Astrocyte of the cerebellum (primary cell): ENCODE results near the gene TXNDC2.

ENCODE experiments used
- DNase-seq: peaks from one replicate; pipeline ENCODE4 v3.0.0-alpha.2; 2011; ENCODE audit warnings: low read depth
- H3K4me3 ChIP-seq: 2 replicates; pipeline ENCODE4 v1.5.1; 2011; ENCODE audit warnings: mild to moderate bottlenecking, low read depth, low read length, moderate library complexity
- in situ Hi-C: cut with HindIII; loops from 2 replicates; pipeline ENCODE4 v1.10.0; 2017; ENCODE audit warnings: low sequenced_read_pairs
- TF ChIP-seq, protein P1 (sequence below): IDR thresholded peaks from 2 replicates; pipeline ENCODE4 v1.5.1; 2012; ENCODE audit warnings: low read length, low read depth, moderate library complexity, mild to moderate bottlenecking; ENCODE audit errors: missing control alignments

TXNDC2 gene

DNA sequence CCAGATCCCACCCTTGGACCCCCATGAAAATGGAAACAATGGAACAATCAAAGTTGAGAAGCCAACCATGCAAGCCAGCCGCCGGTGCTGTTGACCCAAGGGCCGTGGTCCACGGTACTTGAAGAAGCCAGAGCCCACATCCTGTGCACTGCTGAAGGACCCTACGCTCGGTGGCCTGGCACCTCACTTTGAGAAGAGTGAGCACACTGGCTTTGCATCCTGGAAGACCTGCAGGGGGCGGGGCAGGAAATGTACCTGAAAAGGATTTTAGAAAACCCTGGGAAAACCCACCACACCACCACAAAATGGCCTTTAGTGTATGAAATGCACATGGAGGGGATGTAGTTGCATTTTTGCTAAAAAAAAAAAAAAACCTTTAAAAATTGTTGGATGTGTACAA, 26.5 kb upstream of the TXNDC2 start:
- DNase-seq = no peak
- TF ChIP-seq, protein P1, sequence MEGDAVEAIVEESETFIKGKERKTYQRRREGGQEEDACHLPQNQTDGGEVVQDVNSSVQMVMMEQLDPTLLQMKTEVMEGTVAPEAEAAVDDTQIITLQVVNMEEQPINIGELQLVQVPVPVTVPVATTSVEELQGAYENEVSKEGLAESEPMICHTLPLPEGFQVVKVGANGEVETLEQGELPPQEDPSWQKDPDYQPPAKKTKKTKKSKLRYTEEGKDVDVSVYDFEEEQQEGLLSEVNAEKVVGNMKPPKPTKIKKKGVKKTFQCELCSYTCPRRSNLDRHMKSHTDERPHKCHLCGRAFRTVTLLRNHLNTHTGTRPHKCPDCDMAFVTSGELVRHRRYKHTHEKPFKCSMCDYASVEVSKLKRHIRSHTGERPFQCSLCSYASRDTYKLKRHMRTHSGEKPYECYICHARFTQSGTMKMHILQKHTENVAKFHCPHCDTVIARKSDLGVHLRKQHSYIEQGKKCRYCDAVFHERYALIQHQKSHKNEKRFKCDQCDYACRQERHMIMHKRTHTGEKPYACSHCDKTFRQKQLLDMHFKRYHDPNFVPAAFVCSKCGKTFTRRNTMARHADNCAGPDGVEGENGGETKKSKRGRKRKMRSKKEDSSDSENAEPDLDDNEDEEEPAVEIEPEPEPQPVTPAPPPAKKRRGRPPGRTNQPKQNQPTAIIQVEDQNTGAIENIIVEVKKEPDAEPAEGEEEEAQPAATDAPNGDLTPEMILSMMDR = no peak
- no peak overlapping the region for H3K4me3 ChIP-seq
- in situ Hi-C loops = no loop called here

DNA sequence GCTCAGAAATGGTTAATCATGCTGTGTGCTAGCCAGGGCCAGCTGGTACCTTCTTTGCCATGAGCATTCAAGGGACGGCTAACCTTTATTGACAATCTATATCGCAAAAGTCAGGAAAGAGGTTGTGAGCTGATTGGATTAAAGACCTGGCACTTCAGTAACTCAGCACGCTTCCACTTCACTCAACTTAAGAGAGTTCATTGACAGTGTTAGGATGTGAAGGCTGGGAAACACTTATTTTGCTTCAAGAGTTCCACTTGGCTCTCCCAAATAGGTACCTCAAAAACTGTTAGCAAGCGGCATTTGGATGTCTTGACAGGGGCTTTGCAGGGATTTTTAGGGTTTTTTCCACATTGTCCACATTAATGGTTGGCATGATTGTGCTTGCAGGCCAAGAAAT, 25.1 kb upstream of the TXNDC2 start:
- no peak for DNase-seq
- H3K4me3 ChIP-seq = no peak overlapping the region
- TF ChIP-seq, protein P1 = no peak
- in situ Hi-C loops = no loop called here

DNA sequence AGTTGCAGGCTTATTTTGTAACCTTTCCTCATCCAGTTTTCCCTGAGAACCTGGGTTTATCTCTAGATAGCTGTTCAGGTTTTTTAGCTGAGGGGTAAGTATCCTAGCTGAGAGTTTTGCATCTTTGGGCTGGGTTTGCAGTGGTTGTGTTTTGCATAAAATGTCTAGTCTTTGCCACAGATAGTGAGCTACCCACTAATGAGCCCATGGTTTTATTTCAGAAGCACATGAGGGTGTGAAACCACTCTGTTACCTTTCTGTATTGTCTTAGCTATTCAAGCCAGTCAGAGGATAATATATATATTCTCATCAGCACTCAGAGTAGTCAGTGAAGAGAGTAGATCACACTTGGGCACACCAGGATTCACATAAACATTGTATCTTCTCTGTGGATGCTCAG, 24.6 kb upstream of the TXNDC2 start:
- in situ Hi-C loops = no loop called here
- no peak for DNase-seq
- TF ChIP-seq, protein P1 = no peak
- H3K4me3 ChIP-seq = no peak overlapping the region

DNA sequence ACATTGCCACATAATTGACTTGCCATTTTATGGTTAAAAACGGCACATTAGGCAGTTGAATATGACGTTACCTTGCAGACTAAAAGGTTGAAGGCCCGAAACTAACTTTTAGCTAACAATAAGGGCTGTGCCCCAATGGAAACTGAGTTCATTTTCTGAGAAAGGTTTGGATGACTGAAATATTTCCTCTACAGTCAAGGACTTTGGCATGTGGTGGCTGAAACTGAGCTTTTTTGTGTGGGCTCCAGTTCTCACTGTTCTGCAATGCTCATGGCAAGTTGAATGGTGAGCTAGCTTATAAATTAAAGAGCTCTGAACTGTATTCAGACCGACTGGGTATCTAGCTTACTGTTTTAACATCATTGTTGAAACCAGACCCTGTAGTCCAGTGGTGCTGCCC, 23.8 kb upstream of the TXNDC2 start:
- in situ Hi-C loops = no loop called here

DNA sequence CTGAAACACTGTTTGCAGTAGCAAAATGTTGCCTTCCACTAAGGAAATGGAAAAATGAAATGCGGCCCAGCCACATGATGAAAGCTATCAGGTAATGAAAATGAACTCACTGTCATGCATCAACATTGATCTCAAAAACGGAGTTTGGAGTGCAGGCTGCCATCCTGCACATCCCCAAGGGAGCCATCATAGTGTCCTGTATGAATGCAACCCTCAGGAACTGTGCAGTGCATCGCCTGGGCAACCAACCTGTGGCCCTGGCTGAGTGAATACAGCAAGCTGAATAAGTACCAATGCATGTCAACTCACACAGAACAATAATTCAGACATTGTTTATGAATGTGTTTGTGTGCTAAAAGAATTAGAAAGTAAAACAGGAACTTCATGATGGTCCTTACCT, 23.1 kb upstream of the TXNDC2 start:
- DNase-seq = no peak
- in situ Hi-C loops = no loop called here
- TF ChIP-seq, protein P1 = no peak
- H3K4me3 ChIP-seq = no peak overlapping the region

More for the DNA sequence above, 23.8 kb upstream of the TXNDC2 start:
- TF ChIP-seq, protein P1 = no peak
- no peak overlapping the region for H3K4me3 ChIP-seq
- DNase-seq = no peak

DNA sequence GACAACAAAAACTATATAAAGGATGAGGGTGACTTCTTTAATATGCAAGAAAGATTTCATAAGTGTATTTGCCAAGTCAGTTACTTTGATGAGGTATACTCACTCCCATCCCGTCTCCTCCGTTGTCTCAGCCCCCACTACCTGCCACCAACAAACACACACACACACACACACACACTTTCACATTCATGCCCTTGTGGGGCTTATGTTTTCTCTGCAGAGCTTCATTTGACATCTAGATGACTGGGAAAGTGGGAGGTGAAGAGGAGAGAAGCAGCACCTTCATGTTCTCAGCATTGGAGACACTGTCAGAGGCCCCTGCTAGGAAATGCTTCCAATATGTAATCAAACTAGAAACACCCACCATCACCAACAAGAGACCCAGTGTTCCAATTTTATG, 22.5 kb upstream of the TXNDC2 start:
- no peak overlapping the region for H3K4me3 ChIP-seq
- TF ChIP-seq, protein P1 = no peak
- no peak for DNase-seq
- in situ Hi-C loops = no loop called here
